Hippocampal formation (tissue), 2 donors: ENCODE data around the gene NFASC.

ENCODE experiments used
- DNase-seq, 2 donors: peaks; one replicate each; lab custom pipeline; 2025; lab: John Stamatoyannopoulos, UW

NFASC gene

DNA sequence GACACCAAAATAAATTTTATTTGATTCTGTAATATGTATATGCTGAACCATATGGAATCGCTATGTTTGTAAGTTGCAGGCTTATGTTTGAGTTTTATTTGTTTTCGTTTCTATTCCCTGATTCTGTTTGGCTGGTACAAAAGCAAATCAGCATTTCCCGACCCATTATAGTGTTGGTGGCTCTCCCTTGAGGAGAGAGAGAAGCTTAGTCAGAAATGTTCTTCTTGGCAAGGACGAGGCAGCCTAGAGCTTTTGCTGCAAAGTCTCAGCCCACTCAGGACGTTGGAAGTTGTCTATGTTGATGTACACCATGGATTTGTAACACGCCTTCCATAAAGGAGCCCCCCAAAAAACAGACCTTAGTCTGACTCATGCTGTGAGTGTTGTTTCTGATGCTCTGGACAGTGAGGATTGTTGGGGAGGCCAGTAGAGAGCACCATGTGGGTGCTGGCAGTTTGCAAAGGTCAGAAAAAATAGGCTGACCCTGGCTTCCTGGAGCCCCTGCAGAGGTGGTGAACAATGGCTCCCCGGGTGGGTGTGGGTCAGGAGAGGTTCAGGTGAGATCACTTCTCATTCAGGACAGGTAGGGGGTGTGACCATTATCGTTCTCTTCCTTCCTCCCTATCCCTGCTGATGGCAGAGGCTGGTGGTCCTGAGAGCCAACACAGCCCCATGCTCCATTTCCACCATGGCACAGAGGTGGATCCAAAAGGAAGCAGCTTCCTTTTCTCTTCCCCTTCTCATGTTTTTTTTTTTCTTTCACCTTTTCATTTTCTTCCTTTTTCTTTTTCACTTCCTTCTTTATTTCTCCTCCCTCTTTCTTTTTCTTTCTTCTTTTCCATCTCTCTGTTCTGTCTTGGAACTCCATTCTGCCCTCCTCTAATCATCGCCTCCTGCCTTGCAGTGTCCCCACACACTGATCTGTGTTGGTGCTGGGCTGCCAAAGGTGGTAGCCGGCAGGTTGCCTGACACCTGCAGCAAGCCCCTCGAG lies 88.0 kb downstream of the NFASC start:
- no peak for DNase-seq

DNA sequence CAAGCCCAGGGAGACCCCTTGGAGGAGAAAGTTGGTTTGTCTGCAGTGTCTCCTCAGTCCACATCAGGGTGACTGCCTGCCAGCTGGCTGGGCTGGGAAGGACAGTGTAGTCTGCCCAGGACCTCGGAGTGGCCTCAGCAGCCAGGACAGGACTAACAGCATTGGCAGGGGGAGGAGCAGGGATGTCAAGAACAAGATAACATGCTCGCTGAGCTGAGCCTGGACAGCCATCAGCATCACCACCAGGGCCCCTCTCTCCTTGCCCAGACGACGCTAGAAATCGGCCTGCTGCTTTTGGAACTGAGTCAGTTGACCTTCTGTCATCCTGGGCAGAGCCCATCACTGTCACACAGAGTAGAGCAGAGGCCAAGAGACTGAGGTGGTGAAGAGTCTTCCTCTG lies 88.7 kb downstream of the NFASC start:
- no peak for DNase-seq

DNA sequence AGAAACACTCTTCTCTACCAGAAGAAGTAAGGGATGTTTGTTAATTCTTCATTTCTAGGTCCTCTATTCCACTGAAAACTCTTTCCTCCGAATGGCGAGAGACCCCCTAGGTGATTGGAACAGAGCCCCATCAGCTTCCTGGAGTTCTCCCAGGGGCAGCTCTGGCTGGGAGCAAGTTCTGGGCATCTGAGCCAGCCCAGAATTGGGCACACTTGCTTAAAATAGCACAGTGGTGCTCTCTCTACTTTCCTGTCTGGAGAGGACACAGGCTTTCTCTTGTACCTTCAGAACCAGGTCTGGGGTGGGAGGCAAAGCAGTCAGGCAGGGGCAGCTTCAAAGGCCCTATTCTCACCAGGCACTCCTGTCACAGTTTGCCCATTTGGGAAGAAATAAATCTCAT lies 89.2 kb downstream of the NFASC start:
- no peak for DNase-seq

DNA sequence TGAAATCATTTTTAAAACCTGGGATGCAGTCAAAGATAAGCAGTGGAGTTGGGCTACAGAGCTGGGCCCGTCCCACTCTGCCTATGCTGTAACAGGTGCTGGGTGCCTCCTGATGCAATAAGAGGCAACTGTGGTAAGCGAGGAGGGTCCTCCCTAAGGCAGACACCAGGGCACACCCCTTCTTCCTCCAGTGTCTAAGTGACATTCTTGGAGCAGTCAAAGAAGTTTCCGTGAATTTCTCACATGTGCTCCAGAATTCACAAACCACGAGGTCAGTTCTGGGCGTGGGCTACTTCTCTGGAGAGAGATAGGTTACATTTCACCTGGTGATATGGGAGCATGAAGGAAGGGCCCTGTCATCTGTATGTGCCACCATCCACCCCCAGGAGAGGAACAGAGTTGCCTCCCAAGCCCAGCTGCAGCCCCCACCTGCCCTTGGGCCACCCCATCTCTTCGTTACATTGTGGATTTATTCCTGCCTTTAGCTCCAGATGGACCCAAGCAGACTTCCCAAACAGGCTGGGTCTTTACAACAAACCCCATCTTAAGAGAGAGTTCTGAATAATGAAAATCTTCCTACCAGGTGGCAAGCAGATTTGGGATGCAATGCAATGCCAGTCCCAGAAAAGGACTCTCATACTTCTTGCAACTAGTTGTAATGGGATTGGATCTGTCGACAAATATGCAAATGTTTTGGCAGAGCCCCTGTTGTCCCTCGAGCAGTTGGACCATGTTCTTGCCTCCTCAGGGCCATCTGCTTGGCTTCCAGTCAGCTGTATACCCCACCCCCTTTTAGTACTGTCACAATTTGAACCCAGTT lies 89.9 kb downstream of the NFASC start:
- DNase-seq, result peak in 1 of 2 donors; percentile 30

DNA sequence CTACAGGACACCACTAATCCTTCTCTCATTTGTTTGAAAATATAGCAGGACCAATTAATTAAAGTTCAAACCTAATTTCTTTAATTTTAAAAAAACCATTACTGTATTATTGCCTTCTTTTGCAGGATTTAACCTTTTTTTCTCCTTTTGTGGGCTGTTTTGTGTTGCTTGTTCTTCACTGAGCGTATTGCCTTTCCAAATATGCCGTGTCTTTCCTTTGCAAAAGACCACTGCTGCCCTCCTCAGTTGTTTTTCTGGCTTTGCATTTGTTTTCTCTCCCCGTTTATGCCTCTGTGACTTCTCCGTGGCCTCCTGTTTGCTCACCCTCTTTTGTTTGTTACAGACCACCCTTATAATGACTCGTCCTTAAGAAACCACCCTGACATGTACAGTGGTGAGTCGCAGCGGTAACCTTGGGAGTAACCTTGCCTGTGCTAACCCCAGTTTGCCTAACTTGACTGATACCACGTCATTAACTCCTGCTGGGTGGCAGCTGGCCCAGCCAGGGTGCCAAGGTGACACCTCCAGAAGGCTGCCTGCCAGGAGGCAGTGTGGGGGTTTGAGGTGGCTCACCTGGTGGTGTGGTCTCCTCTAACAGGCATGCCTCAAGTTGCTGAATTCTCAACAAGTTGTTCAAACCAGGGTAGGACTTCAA lies 91.2 kb downstream of the NFASC start:
- DNase-seq, result no peak

DNA sequence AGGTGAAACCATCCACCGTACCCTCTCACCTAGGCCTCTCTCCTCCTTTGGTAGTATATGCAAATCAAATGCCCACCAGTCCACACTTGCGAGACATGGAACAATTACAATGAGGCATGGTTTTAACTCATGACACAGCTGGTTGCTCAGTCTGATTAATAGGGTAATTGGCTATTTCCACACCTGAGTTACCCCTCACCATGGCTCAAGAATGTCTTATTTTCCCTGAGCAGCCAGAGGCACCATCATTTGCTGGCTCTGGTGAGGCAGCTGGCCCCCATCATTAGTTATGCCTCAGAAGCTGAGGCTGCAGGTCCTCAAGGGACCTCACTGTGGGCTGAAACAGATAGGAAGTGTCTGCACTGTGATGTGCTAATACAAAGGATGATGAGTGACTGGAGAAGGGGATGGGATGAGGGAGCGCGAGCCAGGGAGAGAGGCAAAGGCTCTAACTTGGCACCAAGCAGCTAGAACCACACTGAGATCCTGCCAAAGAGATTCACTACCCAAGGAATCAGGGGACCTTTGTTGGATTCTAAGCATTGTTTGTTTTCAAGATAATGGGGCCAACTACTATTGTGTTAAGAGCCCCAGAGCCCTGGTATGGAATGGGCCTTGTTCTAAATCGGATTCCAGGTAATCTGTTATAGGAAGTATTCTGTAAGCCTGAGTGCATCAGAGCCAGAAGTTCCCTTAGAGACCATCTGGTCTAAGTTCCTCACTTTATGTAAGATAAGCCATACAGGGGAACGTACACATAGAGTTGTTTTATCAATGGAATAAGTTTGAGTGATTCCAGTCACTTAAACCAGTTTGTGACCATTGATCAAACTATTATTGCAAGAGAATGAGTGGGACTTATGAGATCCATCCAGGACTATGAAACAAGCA lies 92.3 kb downstream of the NFASC start:
- DNase-seq, result no peak

DNA sequence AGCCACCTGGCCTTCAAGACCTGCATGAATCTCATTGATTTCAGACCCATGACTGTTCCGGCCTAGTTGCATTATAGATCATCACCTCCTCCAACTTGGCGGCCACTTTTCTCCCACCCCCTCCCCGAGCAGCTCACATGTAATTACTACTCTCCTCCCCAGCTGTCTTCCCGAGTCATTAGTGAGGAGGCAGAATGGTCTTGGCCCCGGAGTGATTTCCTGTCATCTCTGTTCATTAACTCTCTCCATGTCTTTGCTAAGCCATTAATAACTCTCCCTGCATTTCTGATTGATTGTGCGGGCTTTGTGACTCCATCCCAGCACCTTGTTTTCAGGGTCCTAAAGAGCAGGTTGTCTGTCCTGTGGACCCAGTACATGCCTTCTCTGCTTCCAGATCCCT lies 96.8 kb downstream of the NFASC start:
- DNase-seq, result no peak

DNA sequence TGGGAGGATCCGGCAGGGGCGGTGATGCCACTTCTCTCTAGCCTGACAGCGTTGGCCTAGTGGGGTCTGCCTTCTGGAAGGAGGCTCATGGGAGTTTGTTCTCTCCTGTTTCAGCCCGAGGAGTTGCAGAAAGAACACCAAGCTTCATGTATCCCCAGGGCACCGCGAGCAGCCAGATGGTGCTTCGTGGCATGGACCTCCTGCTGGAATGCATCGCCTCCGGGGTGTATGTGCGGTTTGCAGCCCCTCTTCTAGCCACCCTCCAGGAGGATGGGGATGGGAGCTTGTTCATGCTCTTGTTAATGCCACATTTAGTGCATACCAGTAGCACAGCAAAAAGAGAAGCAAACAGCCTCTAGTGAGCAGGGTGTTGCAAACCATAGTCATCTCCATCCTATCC lies 97.5 kb downstream of the NFASC start:
- DNase-seq, result no peak

DNA sequence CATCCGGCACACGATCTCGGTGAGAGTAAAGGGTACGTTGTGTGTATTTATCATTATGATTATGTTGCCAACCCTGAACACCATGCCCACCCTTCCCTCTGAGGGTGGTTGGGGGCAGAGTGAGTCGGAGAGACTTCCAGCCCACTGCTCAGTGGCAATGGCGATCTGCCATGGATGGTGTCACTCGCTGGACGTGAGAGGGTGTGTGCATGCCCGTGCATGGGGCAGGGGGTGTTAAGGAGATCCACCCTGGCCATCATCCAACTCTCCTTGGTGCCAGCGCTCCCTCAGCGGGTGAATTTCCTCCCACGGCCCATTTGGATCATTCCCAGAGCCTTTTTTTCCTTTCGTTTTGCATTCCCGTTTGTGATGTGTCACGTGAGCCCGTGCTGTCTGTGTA lies 98.3 kb downstream of the NFASC start:
- DNase-seq, result no peak

DNA sequence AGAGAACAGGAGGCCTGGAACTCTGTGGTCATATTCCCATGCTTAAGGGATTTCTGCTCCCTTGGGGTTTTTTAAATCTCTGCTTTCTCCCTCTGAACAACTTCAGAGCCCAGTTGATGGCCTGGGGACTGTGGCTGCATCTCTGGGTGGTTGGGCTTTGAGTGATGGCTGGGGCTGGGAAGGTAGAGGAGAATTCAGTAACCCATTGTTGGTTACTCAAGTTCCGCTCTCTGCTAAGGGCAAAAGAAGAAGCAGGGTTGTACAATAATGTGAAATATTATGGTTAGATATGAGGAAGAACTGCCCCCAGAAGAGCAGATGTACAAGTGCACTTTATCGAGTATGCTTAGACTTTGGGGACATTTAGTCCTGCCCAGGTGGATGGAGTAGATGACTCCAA lies 100.3 kb downstream of the NFASC start:
- DNase-seq, result no peak

DNA sequence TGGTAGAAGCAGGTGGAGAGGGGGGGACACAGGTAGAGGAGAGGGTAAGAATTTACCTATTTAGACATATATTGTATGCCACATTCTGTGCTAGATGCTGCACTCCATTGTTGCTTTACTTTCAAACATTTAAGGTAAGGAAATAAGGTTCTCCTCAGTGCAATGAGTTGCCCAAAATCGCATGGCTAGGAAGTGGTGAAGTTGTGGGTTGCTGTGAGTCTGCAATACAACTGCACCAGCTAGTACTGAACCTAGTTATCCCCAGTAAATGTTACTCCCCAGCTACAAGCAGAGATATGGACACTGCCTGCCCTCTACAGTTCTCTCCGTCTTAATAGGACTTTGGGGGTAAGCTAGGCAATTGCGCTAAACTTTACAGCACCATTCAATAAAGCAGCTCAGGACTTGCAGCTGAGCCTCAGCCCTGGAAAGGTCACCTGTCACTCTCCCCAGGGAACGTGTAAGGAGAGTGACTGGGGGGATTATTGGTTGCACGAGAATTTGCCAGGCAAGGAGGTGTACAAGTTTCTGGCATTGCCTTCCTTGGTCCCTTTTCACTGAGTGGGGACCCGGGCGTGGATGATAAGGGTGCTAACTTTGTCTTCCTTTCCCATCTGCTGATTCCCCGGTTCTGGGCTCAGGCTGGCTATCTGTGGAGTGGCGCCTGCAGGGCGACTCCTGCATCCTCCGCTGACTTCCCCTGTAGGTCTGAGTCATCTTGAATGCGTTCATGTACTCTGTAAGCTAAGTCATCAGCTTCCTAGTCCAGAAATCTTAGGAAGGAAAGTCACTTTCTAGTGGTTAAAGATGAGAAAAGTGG lies 101.1 kb downstream of the NFASC start:
- no peak for DNase-seq

DNA sequence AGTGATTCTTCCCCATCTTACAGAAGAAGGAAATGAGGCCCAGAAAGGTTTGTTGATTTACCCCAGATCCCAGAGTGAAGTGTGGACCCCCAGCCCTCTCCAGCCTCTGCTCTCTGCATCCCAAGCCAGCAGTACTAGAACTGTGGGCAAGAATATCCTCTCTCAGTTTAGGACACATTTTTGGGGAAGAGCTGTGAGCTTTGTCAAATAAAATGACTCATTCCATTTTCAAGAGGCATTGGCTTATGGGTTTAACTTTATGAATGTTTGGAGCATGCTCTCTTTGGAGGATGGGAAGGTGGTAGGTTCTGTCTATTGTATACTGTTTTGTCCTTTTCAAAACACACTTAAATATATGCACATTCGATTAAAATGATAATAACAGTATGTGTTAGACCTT lies 101.8 kb downstream of the NFASC start:
- DNase-seq, result no peak

DNA sequence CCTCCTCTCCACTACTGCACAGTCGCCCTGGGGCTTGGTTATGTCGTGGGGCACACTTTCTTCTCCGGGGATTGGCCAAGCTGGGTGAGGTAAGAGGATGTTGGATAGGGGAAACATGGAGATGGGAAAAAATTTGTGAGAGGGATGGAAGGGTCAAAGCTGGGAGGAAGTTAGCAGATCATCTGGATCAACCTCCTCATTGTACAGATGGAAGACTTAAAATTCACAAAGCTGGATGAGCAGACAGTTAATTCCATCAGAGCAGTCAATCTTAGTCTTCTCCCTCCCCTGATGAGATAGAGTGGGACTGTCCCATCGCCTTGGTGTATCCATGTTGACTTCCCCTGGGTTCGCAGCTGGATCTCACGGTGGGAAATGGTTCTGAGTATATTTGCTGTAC lies 102.8 kb downstream of the NFASC start:
- no peak for DNase-seq

DNA sequence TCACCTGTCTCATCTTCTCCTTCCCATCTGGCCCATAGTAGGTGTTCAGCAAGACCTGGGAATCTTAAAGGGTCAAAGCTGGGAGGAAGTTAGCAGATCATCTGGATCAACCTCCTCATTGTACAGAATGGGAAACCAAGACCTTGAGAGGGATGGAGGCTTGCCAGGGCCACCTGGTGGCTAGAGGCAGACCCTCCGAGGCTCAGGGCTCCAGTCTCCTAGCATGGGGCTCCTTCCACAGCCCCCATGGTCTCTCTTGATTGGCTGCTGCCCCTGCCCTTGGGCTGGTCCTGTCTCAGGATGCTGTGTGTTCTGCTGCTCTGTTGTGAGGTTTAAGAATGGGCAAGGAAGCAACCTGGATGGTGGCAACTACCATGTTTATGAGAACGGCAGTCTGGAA lies 103.7 kb downstream of the NFASC start:
- DNase-seq, result no peak

DNA sequence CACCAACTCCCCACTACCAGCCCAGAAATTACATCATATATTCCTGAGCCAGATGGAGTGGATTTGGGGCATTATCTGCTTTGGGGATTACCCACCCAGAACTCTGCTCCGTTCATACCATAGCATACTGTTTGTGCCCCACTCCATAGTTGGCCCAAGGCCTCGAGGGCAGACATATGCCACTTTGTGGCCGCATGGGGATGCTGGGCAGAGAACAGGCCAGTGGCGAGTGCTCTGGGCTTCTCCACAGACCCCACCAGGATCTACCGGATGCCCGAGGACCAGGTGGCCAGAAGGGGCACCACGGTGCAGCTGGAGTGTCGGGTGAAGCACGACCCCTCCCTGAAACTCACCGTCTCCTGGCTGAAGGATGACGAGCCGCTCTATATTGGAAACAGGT lies 104.4 kb downstream of the NFASC start:
- DNase-seq, result no peak

DNA sequence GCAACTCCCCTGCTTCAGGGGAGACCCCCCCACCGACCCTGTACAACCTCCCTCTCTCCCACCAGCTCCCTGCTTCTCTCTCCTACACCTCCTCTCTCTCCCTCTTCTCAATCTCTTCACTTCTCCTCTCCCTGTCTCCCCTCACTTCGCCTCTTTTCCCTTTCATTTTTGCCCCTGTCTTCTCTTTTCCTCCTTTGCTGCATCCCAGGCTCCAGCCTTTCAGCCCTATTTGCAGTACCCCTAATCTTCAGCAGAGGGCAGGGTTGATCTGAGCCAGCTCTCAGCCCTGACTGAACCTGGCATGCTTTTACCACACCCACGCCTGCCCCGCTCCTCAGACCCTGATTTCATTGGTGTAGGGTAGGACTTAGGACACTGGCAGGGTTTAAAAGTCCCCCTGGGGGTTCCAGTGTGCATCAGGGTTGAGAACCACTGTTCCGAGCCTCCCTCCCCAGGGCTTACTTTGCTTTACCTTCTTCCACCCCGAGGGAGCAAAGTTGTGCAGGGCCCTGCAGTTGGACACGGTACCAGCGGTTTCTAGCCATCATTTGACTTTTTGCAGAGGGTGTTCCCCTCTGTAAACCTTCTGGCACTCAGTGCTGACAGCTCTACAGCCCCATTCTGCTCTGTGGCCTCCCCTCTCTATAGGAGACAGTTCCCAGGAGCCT lies 105.0 kb downstream of the NFASC start:
- DNase-seq, result peak; percentile 13 to 22

DNA sequence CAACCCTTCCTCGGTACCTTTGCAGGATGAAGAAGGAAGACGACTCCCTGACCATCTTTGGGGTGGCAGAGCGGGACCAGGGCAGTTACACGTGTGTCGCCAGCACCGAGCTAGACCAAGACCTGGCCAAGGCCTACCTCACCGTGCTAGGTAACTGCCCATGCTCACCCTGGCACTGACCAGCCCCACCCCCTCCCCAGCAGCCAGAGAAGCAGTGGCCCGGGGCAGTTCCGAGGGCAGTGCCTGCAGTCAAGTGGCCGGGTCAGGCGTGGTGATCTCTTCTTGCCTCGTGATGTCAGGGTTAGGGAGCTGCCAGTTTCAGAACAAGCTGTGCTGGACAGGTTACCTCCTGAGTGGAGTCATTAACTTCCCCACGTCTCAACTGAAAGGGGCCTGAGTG lies 106.0 kb downstream of the NFASC start:
- DNase-seq, result no peak

DNA sequence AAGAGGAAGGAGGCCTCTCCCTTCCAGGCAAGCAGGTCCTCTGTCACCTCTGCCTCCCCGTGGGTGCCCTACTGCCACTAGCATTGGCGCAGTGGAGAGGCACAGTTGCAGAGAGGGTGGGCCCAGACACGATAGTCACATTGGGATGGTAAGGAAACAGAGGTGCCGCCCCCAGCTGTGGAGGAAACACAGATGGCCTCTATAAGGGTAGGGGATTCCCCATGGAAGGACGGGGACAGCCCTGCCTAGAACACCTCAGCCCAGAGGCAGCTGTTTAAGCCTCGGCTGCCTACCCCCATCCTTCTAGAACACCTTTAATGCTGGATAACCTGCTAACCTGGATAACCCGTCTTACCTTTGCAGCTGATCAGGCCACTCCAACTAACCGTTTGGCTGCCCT lies 106.7 kb downstream of the NFASC start:
- no peak for DNase-seq

DNA sequence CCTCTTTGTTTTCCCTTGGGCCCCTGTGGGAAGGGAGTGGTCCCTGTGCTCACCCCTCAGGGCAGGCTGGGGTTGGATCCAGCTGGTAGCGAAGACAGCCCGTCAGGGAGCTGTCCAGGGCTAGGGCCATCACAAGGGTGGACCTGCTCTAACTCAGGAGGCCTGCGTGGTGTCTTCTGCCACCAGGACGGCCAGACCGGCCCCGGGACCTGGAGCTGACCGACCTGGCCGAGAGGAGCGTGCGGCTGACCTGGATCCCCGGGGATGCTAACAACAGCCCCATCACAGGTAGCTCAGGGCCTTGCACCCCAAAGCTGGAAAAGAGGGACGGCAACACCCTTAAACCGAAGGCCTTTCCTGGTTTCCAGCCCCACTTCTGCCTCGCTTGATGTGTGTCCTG lies 108.1 kb downstream of the NFASC start:
- no peak for DNase-seq

DNA sequence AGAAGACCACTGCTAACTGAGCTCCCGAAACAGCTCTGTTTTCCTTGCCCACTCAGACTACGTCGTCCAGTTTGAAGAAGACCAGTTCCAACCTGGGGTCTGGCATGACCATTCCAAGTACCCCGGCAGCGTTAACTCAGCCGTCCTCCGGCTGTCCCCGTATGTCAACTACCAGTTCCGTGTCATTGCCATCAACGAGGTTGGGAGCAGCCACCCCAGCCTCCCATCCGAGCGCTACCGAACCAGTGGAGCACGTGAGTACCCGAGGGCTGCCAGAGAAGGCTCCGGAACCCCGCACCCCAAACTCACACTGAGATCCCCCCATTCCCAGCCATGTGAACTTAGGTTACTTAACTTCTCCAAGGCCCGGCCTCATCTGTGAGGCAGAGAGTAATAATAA lies 108.6 kb downstream of the NFASC start:
- no peak for DNase-seq
